Suprapubic skin (tissue), 4 donors: Measurements from ENCODE around the gene ADAMTS15. TPM values are rescaled to one million over a fixed set of nuclear protein-coding genes. Genes with fewer than 3 reads are reported as not detected.

Experiments
- DNase-seq, 2 donors: peaks; one replicate each; pipeline ENCODE4 v3.0.0-alpha.2; 2019; ENCODE audit warnings: low spot score in 2 of 2
- H3K27ac ChIP-seq: fragments of 200-600 bp; sonication (generic); one replicate; pipeline ENCODE4 v1.5.1; 2019
- H3K27me3 ChIP-seq: fragments of 200-600 bp; sonication (generic); one replicate; pipeline ENCODE4 v1.5.1; 2019
- H3K36me3 ChIP-seq: fragments of 200-600 bp; sonication (generic); one replicate; pipeline ENCODE4 v1.5.1; 2019
- H3K4me1 ChIP-seq: fragments of 200-600 bp; sonication (generic); one replicate; pipeline ENCODE4 v1.5.1; 2019
- H3K4me3 ChIP-seq: fragments of 200-600 bp; sonication (generic); one replicate; pipeline ENCODE4 v1.5.1; 2019; ENCODE audit warnings: mild to moderate bottlenecking
- H3K9me3 ChIP-seq: fragments of 200-600 bp; sonication (generic); one replicate; pipeline ENCODE4 v1.5.1; 2019
- EP300 ChIP-seq: sonication (generic); formaldehyde crosslinking; IDR thresholded peaks from one replicate; pipeline ENCODE4 v1.6.1; 2017; ENCODE audit warnings: antibody characterized with exemption
- POLR2A ChIP-seq, 2 donors: fragments of 450-650 bp; IDR thresholded peaks; one replicate each; pipeline ENCODE4 v1.6.1; 2017; ENCODE audit warnings: antibody characterized with exemption in 2 of 2, mild to moderate bottlenecking in 2 of 2, moderate library complexity in 2 of 2
- POLR2AphosphoS5 ChIP-seq, 3 donors: sonication (generic); formaldehyde crosslinking; IDR thresholded peaks; one replicate each; pipeline ENCODE4 v1.6.1; 2017; ENCODE audit warnings: antibody characterized with exemption in 3 of 3
- WGBS: methylation state at CpG from one replicate; pipeline ENCODE4 v1.1.5; 2018; 5-methylcytosine and 5-hydroxymethylcytosine counted together
- total RNA-seq, 4 donors: library from RNA; depleted of rRNA; stranded (reverse); fragments of >200 nt; gene quantifications; one replicate each; pipeline ENCODE4 v1.1.0, GENCODE V29; 2016
- TF ChIP-seq, protein P1 (sequence below), 2 donors: fragments of 200-600 bp in 1 of 2; fragments of 450-650 bp in 1 of 2; sonication (generic) in 1 of 2; IDR thresholded peaks; one replicate each; pipeline ENCODE4 v1.5.1; 2016 to 2019; ENCODE audit warnings: antibody characterized with exemption in 2 of 2, mild to moderate bottlenecking in 1 of 2, moderate library complexity in 1 of 2

ADAMTS15 gene
- total RNA-seq, 4 donors from 2014 or later, result 3.8 to 7.2 (median 5.7) TPM

- WGBS, result 92% methylated on average over 1 of the region's 1 CpG
- Histone ChIP-seq H3K4me1 (no peaks in the 10 kb centered on the region), H3K4me3 (no peak overlapping the region), H3K9me3 (no peaks in the 10 kb centered on the region), H3K36me3 (no peaks in the 10 kb centered on the region), H3K27me3 (no peaks in the 10 kb centered on the region), H3K27ac (no peak overlapping the region)
- DNase-seq, result no peak
- TF ChIP-seq EP300, result no peak
- TF ChIP-seq, protein P1, sequence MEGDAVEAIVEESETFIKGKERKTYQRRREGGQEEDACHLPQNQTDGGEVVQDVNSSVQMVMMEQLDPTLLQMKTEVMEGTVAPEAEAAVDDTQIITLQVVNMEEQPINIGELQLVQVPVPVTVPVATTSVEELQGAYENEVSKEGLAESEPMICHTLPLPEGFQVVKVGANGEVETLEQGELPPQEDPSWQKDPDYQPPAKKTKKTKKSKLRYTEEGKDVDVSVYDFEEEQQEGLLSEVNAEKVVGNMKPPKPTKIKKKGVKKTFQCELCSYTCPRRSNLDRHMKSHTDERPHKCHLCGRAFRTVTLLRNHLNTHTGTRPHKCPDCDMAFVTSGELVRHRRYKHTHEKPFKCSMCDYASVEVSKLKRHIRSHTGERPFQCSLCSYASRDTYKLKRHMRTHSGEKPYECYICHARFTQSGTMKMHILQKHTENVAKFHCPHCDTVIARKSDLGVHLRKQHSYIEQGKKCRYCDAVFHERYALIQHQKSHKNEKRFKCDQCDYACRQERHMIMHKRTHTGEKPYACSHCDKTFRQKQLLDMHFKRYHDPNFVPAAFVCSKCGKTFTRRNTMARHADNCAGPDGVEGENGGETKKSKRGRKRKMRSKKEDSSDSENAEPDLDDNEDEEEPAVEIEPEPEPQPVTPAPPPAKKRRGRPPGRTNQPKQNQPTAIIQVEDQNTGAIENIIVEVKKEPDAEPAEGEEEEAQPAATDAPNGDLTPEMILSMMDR (IDR thresholded peaks at IDR 0.05), result no peak
- TF ChIP-seq POLR2AphosphoS5 (IDR thresholded peaks at IDR 0.05), result no peak
- no peak for TF ChIP-seq POLR2A (IDR thresholded peaks at IDR 0.05)
Measured at GRCh38 chr11:130508913-130509312, 60.5 kb downstream of the ADAMTS15 start.

DNA sequence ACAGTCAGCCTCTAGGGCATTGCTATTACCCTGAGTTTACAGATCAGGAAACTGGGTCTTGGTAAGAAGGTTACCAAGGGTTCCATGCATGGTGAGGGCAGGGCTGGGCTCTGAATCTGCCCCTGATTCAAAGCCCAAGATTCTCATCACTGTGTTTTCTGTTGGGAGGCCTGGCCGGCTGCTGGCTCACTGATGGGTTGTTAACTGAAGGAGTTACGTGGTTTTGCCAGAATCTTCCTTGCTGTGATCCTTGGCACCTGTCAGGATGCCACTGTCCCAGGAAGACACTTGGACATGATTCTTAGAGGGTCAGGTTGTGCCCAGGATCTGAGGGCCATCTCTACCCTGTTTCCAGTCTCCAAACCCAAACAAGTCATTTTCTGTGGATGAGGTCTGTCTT lies 61.5 kb downstream of the ADAMTS15 start:
- no peak for DNase-seq
- WGBS, result 95% methylated on average over 2 of the region's 2 CpGs
- H3K4me1 ChIP-seq, result no peaks in the 10 kb centered on the region
- no peak overlapping the region for H3K27ac ChIP-seq
- no peaks in the 10 kb centered on the region for H3K9me3 ChIP-seq
- H3K4me3 ChIP-seq, result no peak overlapping the region
- TF ChIP-seq POLR2AphosphoS5 (IDR thresholded peaks at IDR 0.05), result no peak
- no peaks in the 10 kb centered on the region for H3K27me3 ChIP-seq
- no peaks in the 10 kb centered on the region for H3K36me3 ChIP-seq

- DNase-seq, result no peak
- no peak overlapping the region for H3K27ac ChIP-seq
- WGBS, result 58% methylated on average over 8 of the region's 8 CpGs
Measured at GRCh38 chr11:130510407-130511006, 62.1 kb downstream of the ADAMTS15 start.

DNA sequence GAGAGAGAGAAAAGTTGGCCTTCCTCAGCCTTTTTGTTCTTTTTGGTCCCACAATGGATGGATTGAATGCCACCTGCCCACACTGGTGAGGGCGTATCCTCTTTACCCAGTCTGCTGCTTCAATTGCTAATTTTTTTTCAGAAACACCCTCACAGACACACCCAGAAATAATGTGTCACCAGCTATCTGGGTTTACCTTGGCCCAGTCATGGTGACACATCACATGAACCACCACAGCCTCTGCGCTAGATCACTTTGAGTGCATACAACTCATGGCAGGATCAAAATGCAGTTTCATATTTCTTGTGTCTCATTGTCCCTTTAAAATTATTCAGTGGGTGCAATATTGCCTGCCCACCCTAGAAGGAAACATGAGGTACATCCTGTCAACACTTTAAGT lies 63.3 kb downstream of the ADAMTS15 start:
- no peak overlapping the region for H3K4me3 ChIP-seq
- WGBS, result 85% methylated on average over 2 of the region's 2 CpGs
- TF ChIP-seq POLR2AphosphoS5 (IDR thresholded peaks at IDR 0.05) (no peak), EP300 (no peak), POLR2A (IDR thresholded peaks at IDR 0.05) (no peak)
- TF ChIP-seq, protein P1 (IDR thresholded peaks at IDR 0.05), result no peak
- no peaks in the 10 kb centered on the region for H3K36me3 ChIP-seq
- H3K4me1 ChIP-seq, result no peaks in the 10 kb centered on the region
- H3K27me3 ChIP-seq, result no peaks in the 10 kb centered on the region
- H3K27ac ChIP-seq, result no peak overlapping the region
- H3K9me3 ChIP-seq, result no peaks in the 10 kb centered on the region
- no peak for DNase-seq

More at GRCh38 chr11:130510407-130511006, 62.1 kb downstream of the ADAMTS15 start:
- Histone ChIP-seq H3K36me3 (no peaks in the 10 kb centered on the region), H3K4me1 (no peaks in the 10 kb centered on the region), H3K27me3 (no peaks in the 10 kb centered on the region), H3K9me3 (no peaks in the 10 kb centered on the region), H3K4me3 (no peak overlapping the region)
- TF ChIP-seq EP300 (no peak), POLR2A (IDR thresholded peaks at IDR 0.05) (no peak), POLR2AphosphoS5 (IDR thresholded peaks at IDR 0.05) (no peak)
- TF ChIP-seq, protein P1 (IDR thresholded peaks at IDR 0.05), result no peak

DNA sequence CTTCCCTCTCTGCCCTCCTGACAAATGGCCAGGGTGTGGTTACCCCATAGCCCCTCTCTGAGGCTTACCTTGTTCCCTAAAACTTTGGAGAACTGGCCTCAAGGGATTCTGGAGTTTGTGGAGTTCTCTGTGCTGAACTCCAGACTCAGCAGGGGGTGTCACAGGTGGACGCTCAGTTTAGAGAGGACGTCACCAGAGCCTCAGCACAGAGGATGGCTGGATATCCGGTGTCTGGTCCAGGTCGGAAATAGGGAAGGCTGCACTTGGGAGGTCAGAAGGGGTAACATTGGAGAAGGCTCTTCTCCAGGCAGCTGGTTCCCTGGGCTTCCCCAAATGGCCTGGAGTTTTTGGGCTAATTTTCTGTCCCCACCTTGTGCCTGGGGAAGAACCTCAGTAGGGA lies 64.2 kb downstream of the ADAMTS15 start:
- no peaks in the 10 kb centered on the region for H3K9me3 ChIP-seq
- H3K4me1 ChIP-seq, result no peaks in the 10 kb centered on the region
- no peaks in the 10 kb centered on the region for H3K27me3 ChIP-seq
- 94% methylated on average over 4 of the region's 4 CpGs for WGBS
- TF ChIP-seq POLR2AphosphoS5 (IDR thresholded peaks at IDR 0.05), result no peak
- TF ChIP-seq, protein P1 (IDR thresholded peaks at IDR 0.05), result no peak
- no peak for TF ChIP-seq EP300
- no peak overlapping the region for H3K4me3 ChIP-seq
- H3K27ac ChIP-seq, result no peak overlapping the region
- no peaks in the 10 kb centered on the region for H3K36me3 ChIP-seq
- DNase-seq, result no peak

GRCh38 chr11:130513132-130513531 lies 64.7 kb downstream of the ADAMTS15 start:
- TF ChIP-seq EP300 (no peak), POLR2A (IDR thresholded peaks at IDR 0.05) (no peak), POLR2AphosphoS5 (IDR thresholded peaks at IDR 0.05) (no peak)
- TF ChIP-seq, protein P1 (IDR thresholded peaks at IDR 0.05), result no peak
- DNase-seq, result no peak

More at GRCh38 chr11:130513132-130513531, 64.7 kb downstream of the ADAMTS15 start:
- Histone ChIP-seq H3K4me3 (no peak overlapping the region), H3K27ac (no peak overlapping the region), H3K27me3 (no peaks in the 10 kb centered on the region), H3K4me1 (no peaks in the 10 kb centered on the region), H3K9me3 (no peaks in the 10 kb centered on the region), H3K36me3 (no peaks in the 10 kb centered on the region)
- 32% methylated on average over 4 of the region's 4 CpGs for WGBS
